Body of pancreas (tissue), 4 donors: Measurements from ENCODE around the gene ADGRF5. TPM values are rescaled to one million over a fixed set of nuclear protein-coding genes. Genes with fewer than 3 reads are reported as not detected.

Source experiments
- ATAC-seq: fragments of 150-250 bp; one replicate; pipeline ENCODE4 v1.9.1; 2016
- DNase-seq, 4 donors: peaks; one replicate each; pipeline ENCODE4 v3.0.0-alpha.2; 2019
- H3K27ac ChIP-seq, 4 donors: fragments of 200-600 bp; sonication (generic); 1 replicate in 3 of 4; 2 replicates in 1 of 4; pipeline versions ENCODE4 v1.5.1 to v1.6.1; 2016 to 2019; ENCODE audit warnings: mild to moderate bottlenecking in 1 of 4, mixed read lengths in 1 of 4, moderate library complexity in 1 of 4
- H3K27me3 ChIP-seq, 2 donors: fragments of 200-600 bp; sonication (generic); one replicate each; pipeline ENCODE4 v1.6.0; 2016; ENCODE audit warnings: mild to moderate bottlenecking in 1 of 2
- H3K36me3 ChIP-seq, 2 donors: fragments of 200-600 bp; sonication (generic); replicated peaks in 1 of 2; 2 replicates each; pipeline ENCODE4 v1.5.1; 2016; ENCODE audit warnings: low read depth in 2 of 2; ENCODE audit not compliant: insufficient read depth in 1 of 2
- H3K4me1 ChIP-seq: fragments of 200-600 bp; sonication (generic); one replicate; pipeline ENCODE4 v1.6.0; 2016
- H3K4me3 ChIP-seq, 2 donors: fragments of 200-600 bp; sonication (generic); 1 replicate in 1 of 2; 2 replicates in 1 of 2; pipeline ENCODE4 v1.5.1; 2016 to 2019
- H3K9me3 ChIP-seq, 3 donors: fragments of 200-600 bp; sonication (generic); 1 replicate in 2 of 3; 2 replicates in 1 of 3; pipeline ENCODE4 v1.5.1; 2016
- POLR2A ChIP-seq, 3 donors: fragments of 450-650 bp; IDR thresholded peaks; one replicate each; pipeline ENCODE4 v1.6.1; 2016; ENCODE audit warnings: antibody characterized with exemption in 3 of 3, mild to moderate bottlenecking in 2 of 3
- WGBS, 2 donors: methylation state at CpG; one replicate each; pipeline ENCODE4 v1.1.5; 2017; 5-methylcytosine and 5-hydroxymethylcytosine counted together
- intact Hi-C: fragments of 100-400 bp; cut with DNase I; formaldehyde crosslinking; loops from one replicate; pipeline ENCODE4 v1.15.1; 2023
- total RNA-seq, 2 donors: library from RNA; depleted of rRNA; stranded (reverse); fragments of >200 nt; gene quantifications; one replicate each; pipeline ENCODE4 v1.1.0, GENCODE V29; 2016
- TF ChIP-seq, protein P1 (sequence below), 7 experiments: fragments of 450-650 bp in 4 of 7; fragments of 200-600 bp in 3 of 7; sonication (generic) in 3 of 7; IDR thresholded peaks; one replicate each; pipeline ENCODE4 v1.5.1; 2016 to 2019; ENCODE audit warnings: antibody characterized with exemption in 7 of 7

ADGRF5 gene
- total RNA-seq, 2 donors from 2014 or later, result 4.9 to 6.5 TPM

DNA sequence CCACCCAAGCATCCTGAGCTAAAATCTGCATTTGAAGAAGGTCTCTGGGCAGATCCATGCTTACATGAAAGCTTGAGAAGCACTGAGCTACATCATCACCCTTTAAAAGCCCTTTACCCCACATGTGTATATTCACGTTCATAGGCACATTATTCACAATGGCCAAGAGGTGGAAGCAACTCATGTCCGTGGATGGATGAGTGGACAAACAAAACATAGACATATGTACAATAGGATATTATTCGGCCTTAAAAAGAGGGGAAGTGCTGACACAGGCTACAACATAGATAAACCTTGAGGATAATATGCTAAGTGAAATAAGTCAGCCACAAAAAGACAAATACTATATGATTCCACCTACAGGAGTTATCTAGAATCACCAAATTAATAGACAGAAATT lies 17.6 kb downstream of the ADGRF5 start:
- H3K36me3 ChIP-seq, result no peaks in the 10 kb centered on the region
- H3K27ac ChIP-seq, result no peak overlapping the region
- H3K9me3 ChIP-seq, result no peaks in the 10 kb centered on the region
- H3K4me1 ChIP-seq, result peaks cover 6% of the 10 kb centered on the region
- ATAC-seq (no peak), DNase-seq (no peak)
- 65 to 75% methylated on average over 3 of the region's 3 CpGs for WGBS, 2 donors
- no peaks in the 10 kb centered on the region for H3K27me3 ChIP-seq
- TF ChIP-seq POLR2A (IDR thresholded peaks at IDR 0.05), result no peak
- TF ChIP-seq, protein P1, sequence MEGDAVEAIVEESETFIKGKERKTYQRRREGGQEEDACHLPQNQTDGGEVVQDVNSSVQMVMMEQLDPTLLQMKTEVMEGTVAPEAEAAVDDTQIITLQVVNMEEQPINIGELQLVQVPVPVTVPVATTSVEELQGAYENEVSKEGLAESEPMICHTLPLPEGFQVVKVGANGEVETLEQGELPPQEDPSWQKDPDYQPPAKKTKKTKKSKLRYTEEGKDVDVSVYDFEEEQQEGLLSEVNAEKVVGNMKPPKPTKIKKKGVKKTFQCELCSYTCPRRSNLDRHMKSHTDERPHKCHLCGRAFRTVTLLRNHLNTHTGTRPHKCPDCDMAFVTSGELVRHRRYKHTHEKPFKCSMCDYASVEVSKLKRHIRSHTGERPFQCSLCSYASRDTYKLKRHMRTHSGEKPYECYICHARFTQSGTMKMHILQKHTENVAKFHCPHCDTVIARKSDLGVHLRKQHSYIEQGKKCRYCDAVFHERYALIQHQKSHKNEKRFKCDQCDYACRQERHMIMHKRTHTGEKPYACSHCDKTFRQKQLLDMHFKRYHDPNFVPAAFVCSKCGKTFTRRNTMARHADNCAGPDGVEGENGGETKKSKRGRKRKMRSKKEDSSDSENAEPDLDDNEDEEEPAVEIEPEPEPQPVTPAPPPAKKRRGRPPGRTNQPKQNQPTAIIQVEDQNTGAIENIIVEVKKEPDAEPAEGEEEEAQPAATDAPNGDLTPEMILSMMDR (IDR thresholded peaks at IDR 0.05), result no peak
- intact Hi-C loops, result no loop called here
- no peak overlapping the region for H3K4me3 ChIP-seq

DNA sequence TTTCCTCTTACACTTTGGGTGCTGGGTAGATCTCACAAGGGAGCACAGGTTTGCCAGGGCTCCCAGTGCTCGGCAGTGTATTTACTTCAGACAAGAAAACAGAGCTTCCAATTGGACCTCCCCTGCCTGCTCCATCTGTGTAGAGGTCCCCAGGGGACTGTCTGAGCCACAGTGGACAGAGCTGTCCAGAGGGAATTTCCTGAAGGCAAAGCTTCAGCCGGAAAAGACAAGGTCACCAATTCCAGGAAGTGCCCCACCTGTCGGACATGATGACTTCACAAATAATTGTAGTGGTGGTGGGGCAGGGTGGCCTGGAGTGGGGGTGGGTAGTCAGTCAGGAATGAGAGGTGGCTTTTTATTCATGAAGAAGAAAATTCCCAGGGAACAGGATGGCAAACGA lies 18.6 kb downstream of the ADGRF5 start:
- ATAC-seq (peak; percentile 68), DNase-seq (peak; percentile 20 to 35 (median 25))
- TF ChIP-seq, protein P1 (IDR thresholded peaks at IDR 0.05), result no peak
- TF ChIP-seq POLR2A (IDR thresholded peaks at IDR 0.05), result no peak
- WGBS, 2 donors, result 19 to 28% methylated on average over 4 of the region's 4 CpGs
- Histone ChIP-seq H3K36me3 (no peaks in the 10 kb centered on the region), H3K4me3 (no peak overlapping the region), H3K4me1 (peaks cover 6% of the 10 kb centered on the region), H3K27me3 (no peaks in the 10 kb centered on the region), H3K9me3 (no peaks in the 10 kb centered on the region), H3K27ac (peak overlapping the region in 1 of 4 donors; percentile 5)
- intact Hi-C loops, result no loop called here

DNA sequence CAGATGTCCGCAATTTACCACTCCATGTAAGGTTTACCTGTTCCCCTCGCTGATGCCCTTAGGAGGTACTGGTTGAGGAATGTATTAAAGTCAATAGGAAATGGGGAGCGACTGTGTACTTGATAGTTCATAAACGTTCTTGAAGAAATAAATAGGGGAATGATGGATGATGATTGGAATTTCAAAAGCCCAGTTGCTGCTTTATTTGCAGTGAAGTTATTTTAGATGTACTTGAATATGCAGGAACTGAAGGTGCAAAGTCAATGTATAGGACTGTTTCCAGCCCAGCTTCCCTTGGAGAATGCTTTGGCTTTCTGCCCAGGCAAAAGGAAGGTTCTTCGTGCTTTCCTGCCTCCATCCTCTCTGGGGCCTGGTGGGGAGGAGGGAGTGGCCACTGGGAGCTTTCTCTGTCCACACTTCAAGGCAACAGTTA lies 19.8 kb downstream of the ADGRF5 start:
- DNase-seq, result no peak
- Histone ChIP-seq H3K36me3 (no peaks in the 10 kb centered on the region), H3K4me1 (peaks cover 6% of the 10 kb centered on the region), H3K27me3 (no peaks in the 10 kb centered on the region), H3K9me3 (no peaks in the 10 kb centered on the region), H3K4me3 (no peak overlapping the region), H3K27ac (no peak overlapping the region)
- 37 to 39% methylated on average over 5 of the region's 5 CpGs for WGBS, 2 donors
- ATAC-seq, result no peak
- intact Hi-C loops, result no loop called here
- TF ChIP-seq, protein P1 (IDR thresholded peaks at IDR 0.05), result no peak
- TF ChIP-seq POLR2A (IDR thresholded peaks at IDR 0.05), result no peak

DNA sequence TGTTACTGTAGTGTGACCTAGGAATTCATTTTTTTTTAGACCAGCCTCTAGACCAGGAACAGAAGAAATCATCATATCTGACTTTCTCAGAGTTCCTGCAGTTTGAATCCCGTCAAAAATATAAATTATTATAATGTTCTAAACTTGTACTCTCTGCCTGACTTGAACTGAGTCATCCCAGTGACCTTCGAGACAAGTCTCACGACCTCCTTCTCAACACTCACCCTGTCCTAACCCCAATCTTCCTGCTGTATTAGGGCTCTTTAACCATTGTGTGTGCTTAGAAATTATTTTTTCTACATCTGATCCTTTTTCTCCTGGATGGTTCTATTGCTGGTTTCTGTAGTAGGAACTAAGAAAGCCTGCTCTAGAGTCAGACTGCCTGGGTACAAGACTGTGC lies 21.5 kb downstream of the ADGRF5 start:
- no peaks in the 10 kb centered on the region for H3K27me3 ChIP-seq
- WGBS, 2 donors, result 49 to 50% methylated on average over 3 of the region's 3 CpGs
- no peak overlapping the region for H3K27ac ChIP-seq
- ATAC-seq (no peak), DNase-seq (no peak)
- intact Hi-C loops, result no loop called here
- H3K4me1 ChIP-seq, result peaks cover 12% of the 10 kb centered on the region
- no peaks in the 10 kb centered on the region for H3K9me3 ChIP-seq
- H3K4me3 ChIP-seq, result no peak overlapping the region
- TF ChIP-seq POLR2A (IDR thresholded peaks at IDR 0.05), result no peak
- TF ChIP-seq, protein P1 (IDR thresholded peaks at IDR 0.05), result no peak
- H3K36me3 ChIP-seq, result no peaks in the 10 kb centered on the region

DNA sequence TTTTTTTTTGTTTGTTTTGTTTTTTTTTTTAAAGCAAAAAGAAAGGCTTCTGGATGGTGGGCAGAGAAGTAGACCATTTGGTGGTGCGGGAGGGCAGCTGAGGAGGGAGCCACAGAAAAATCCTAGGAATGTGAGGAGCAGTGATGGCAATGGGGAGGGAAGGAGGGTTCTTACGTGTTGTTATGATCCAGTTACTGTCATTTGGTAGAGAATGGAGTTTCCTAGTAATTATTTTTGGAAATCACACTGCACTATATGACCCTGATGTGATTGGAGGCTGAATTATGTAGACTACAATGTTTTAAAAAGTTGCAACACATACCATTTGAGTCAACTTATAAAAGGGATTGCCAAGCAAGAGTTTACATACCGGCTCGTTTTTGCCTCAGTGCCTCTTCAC lies 22.1 kb downstream of the ADGRF5 start:
- no peak for TF ChIP-seq POLR2A (IDR thresholded peaks at IDR 0.05)
- TF ChIP-seq, protein P1 (IDR thresholded peaks at IDR 0.05), result no peak
- WGBS, 2 donors, result 74 to 85% methylated on average over 4 of the region's 4 CpGs
- H3K4me3 ChIP-seq, result no peak overlapping the region
- ATAC-seq, result no peak
- H3K36me3 ChIP-seq, result no peaks in the 10 kb centered on the region
- H3K27me3 ChIP-seq, result no peaks in the 10 kb centered on the region
- H3K4me1 ChIP-seq, result peaks cover 13% of the 10 kb centered on the region
- H3K27ac ChIP-seq, result no peak overlapping the region
- H3K9me3 ChIP-seq, result no peaks in the 10 kb centered on the region
- intact Hi-C loops, result no loop called here
- DNase-seq, result no peak
